ENCODE measurements around the gene RAB44.

DNA sequence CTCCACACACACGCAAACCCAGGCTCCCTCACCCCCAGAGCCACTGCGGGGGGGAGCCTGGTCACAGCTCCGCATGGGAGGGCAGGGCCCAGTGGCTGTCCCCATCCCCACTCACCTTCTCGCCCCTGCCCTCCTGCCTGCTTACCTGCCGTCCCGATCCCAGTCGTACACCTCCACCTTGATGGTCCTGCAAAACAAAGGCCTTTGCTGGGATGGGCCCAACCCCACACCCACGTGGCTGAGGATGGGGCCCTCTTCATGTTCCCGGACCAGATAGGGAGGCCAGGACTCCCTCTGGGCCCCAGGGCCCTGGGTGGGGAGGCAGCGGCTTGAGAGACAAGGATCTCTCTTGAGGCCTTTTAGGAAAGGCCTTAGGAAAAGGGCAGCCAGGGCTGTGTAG, 67.6 kb downstream of the RAB44 start:
- TF ChIP-seq, protein P1, sequence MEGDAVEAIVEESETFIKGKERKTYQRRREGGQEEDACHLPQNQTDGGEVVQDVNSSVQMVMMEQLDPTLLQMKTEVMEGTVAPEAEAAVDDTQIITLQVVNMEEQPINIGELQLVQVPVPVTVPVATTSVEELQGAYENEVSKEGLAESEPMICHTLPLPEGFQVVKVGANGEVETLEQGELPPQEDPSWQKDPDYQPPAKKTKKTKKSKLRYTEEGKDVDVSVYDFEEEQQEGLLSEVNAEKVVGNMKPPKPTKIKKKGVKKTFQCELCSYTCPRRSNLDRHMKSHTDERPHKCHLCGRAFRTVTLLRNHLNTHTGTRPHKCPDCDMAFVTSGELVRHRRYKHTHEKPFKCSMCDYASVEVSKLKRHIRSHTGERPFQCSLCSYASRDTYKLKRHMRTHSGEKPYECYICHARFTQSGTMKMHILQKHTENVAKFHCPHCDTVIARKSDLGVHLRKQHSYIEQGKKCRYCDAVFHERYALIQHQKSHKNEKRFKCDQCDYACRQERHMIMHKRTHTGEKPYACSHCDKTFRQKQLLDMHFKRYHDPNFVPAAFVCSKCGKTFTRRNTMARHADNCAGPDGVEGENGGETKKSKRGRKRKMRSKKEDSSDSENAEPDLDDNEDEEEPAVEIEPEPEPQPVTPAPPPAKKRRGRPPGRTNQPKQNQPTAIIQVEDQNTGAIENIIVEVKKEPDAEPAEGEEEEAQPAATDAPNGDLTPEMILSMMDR (CRISPR knock-in tag; IDR thresholded peaks at IDR 0.05) = no peak
- TF ChIP-seq RXRA (CRISPR knock-in tag; IDR thresholded peaks at IDR 0.05) (no peak), MAZ (IDR thresholded peaks at IDR 0.05; ENCODE audit: borderline replicate concordance, low read depth, low read length) (no peak), MAZ (CRISPR knock-in tag; IDR thresholded peaks at IDR 0.05; ENCODE audit: low read depth) (no peak), NCOA5 (CRISPR knock-in tag; IDR thresholded peaks at IDR 0.05) (no peak), NFRKB (IDR thresholded peaks at IDR 0.05) (no peak), ZNF773 (CRISPR knock-in tag; IDR thresholded peaks at IDR 0.05; ENCODE audit: borderline replicate concordance) (no peak), NPAS2 (CRISPR knock-in tag; IDR thresholded peaks at IDR 0.05; ENCODE audit: borderline replicate concordance) (no peak), TBP (CRISPR knock-in tag; IDR thresholded peaks at IDR 0.05) (no peak)
